HG02981 (cell line): ENCODE measurements around the gene KCNQ1.

Source experiments
- ATAC-seq: cut with Tn5 transposase; IDR thresholded peaks from one replicate; pipeline ENCODE4 v1.9.1; 2021; ENCODE audit warnings: mild to moderate bottlenecking, moderate library complexity; ENCODE audit not compliant: unreplicated experiment

KCNQ1 gene, protein sequence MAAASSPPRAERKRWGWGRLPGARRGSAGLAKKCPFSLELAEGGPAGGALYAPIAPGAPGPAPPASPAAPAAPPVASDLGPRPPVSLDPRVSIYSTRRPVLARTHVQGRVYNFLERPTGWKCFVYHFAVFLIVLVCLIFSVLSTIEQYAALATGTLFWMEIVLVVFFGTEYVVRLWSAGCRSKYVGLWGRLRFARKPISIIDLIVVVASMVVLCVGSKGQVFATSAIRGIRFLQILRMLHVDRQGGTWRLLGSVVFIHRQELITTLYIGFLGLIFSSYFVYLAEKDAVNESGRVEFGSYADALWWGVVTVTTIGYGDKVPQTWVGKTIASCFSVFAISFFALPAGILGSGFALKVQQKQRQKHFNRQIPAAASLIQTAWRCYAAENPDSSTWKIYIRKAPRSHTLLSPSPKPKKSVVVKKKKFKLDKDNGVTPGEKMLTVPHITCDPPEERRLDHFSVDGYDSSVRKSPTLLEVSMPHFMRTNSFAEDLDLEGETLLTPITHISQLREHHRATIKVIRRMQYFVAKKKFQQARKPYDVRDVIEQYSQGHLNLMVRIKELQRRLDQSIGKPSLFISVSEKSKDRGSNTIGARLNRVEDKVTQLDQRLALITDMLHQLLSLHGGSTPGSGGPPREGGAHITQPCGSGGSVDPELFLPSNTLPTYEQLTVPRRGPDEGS

DNA sequence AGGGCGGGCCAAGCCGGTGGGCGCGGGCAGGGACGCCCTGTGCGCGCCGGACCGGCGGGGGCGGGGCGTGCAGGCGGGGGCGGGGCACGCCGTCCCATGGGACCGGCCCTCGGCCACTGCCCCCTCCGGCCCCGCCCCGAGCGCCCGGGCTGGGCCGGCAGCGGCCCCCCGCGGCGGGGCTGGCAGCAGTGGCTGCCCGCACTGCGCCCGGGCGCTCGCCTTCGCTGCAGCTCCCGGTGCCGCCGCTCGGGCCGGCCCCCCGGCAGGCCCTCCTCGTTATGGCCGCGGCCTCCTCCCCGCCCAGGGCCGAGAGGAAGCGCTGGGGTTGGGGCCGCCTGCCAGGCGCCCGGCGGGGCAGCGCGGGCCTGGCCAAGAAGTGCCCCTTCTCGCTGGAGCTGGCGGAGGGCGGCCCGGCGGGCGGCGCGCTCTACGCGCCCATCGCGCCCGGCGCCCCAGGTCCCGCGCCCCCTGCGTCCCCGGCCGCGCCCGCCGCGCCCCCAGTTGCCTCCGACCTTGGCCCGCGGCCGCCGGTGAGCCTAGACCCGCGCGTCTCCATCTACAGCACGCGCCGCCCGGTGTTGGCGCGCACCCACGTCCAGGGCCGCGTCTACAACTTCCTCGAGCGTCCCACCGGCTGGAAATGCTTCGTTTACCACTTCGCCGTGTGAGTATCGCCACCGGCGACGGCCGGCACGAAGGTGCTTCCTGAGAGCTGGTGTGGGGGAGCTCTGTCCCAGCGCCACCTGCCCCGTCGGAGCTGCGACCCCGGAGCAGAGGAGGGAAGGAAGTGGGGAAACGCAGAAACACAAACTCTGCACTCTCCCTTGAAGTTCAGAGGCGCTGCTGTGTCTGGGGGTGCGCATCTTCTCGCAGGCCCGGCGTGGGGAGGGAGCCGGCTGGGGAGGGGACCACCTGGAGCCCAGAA is at the start of gene KCNQ1:
TSS of gene KCNQ1 (plus strand) at position 188 of the 925 bp plus-strand sequence. CDS start at position 279, 91 bp downstream.
- ATAC-seq = no peak

DNA sequence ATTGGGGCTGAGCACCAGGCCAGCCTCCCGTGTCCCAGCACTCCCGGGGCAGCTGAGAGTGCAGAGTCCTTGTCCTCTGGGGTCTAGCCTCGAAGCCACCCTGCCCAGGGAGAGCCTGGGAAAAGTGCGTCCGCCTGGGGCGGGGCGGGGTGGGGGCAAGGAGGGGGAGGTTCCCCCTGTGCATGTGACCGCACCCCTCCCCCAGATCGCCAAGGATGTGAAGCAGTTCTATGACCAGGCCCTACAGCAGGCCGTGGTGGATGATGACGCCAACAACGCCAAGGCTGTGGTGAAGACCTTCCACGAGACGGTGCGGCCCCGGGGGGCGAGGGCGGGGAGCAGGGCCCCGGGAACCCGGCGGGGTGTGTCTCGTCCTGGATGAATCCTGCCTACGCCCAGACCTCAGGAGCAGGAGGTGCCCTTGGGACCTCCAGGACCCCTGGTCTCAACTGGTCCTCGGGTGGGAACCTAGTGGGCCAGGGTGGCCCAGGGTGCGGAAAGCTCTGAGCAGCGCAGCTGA is 49.5 kb upstream of the KCNQ1 start:
- ATAC-seq = no peak

DNA sequence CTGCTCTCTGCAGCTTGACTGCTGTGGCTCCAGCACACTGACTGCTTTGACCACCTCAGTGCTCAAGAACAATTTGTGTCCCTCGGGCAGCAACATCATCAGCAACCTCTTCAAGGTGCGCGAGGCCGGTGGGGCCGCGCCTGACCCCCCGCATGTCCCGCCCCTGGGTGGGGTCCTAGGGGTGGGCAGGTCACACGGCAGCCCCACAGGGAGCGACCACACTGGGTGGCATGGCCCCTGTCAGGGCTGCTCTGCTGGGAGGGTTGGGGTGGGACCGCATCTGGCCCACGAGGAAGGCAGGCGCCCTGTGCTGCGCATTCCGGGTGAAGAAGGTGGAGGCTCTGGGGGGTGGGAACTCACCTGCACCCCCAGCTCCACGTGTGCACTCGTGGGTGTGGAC is 49.0 kb upstream of the KCNQ1 start:
- ATAC-seq = no peak

DNA sequence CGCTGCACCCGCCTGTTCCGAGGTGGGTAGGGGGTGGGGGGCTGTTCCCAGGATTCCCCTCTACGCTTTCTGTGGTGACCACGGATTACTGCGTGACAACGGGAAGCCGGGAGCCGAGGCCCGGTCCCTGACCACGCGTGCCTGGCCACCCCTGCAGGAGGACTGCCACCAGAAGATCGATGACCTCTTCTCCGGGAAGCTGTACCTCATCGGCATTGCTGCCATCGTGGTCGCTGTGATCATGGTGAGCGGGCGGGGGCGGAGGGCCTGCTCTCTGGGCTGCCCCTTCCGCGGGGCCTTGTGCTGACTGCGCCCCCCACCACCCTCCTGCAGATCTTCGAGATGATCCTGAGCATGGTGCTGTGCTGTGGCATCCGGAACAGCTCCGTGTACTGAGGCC is 48.3 kb upstream of the KCNQ1 start:
- ATAC-seq = no peak

DNA sequence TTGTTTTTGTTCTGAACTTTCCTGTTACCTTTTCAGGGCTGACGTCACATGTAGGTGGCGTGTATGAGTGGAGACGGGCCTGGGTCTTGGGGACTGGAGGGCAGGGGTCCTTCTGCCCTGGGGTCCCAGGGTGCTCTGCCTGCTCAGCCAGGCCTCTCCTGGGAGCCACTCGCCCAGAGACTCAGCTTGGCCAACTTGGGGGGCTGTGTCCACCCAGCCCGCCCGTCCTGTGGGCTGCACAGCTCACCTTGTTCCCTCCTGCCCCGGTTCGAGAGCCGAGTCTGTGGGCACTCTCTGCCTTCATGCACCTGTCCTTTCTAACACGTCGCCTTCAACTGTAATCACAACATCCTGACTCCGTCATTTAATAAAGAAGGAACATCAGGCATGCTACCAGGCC is 47.8 kb upstream of the KCNQ1 start:
- no peak for ATAC-seq

DNA sequence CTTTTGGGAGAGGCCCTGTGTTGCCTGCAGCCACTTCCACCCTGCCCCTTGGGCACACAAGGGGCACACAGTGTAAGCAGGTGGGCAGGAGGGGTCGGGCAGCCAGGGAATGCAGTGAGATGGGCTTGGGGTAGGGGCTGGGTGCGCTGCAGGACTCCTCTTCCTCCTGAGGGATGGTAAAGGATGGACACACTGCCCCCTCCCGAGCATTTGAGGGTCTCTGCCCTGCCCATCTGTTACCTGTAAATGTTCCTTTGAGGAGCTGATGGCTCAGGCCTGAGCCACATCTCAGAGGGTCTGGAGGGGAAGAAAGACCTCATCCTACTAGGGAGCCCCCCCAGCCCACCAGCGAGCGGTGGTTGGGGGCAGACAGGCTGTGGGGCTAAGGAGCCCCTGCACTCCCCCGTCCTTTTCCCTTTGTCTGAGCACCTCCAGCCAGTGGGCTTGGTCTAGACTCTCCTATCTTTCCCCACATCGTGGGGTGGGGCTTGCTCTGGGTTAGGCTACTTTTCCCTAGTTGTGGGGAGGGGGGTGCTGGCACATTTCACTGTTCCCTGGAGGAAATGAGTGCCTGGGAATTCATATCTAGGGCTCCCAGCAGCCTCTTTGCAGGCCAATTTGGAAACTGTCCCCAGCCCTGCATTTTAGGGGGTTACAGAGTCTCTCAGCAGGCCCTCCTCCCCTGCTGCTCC is 46.0 kb upstream of the KCNQ1 start:
- no peak for ATAC-seq

DNA sequence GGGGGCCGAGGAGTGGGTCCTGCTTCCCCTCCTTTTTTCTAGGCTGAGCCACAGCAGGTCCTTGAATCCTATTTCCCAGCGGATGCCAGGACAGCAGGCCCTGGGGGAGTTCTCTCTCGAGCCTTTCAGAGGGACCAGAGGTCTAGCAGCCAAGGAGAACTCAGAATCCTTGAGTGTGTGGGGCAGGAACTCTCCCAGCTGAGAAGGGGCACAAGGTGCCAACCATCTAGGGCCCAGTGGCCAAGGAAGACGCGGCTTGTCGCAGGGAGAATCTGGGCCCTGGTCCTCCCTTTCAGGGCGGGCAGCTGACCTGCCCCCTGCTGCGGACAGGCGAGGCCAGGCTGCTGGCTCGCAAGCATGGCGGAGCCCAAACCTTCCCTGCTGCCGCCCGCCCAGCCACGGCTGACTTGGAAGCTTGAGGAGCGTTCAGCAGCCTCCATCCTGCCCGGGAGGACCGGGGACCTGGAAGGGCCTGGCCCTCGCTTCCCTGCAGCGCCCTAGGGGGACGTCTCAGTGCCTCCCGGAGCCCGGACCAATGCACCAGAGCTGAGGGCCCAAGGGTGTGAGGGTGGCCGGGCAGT is 45.2 kb upstream of the KCNQ1 start:
- ATAC-seq = no peak

DNA sequence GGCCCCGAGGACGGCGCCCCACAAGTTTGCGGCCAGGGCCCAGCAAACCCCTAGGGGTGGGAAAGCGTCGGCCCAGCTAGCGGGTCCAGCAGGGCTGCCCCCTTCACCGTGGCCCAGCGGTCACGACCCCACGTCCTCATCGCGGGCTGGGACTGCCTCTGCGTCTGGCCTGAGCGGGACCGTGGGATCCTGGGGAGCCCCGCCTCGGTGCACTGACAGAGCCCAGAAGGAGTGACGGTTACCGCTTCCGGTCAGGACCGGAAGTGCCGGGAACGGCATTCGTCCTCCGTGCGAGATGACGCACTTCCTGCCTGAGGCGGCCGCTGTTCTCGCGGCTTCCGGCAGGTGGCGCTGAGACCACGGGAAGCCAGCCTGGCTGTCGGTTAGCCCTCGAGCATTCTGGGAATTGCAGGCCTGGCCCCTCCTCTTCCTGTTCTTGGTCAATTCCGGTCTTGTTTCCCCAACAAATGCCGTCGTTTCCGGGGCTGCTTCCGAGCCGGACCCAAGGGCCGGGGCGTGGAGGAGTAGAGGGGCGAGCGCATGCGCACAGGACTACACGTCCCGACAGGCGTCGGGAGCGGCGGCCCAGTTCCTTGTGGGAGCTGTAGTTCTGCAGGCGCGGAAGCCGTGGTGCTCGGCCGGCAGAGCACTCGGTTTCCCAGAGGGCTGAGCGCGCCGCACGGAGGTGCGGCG is 44.6 kb upstream of the KCNQ1 start, which contains the start of gene TSSC4:
TSS of gene TSSC4 (plus strand) at position 682 of the 693 bp plus-strand sequence. CDS start 1,884 bp downstream, outside the sequence.
- peak; percentile 75 for ATAC-seq

DNA sequence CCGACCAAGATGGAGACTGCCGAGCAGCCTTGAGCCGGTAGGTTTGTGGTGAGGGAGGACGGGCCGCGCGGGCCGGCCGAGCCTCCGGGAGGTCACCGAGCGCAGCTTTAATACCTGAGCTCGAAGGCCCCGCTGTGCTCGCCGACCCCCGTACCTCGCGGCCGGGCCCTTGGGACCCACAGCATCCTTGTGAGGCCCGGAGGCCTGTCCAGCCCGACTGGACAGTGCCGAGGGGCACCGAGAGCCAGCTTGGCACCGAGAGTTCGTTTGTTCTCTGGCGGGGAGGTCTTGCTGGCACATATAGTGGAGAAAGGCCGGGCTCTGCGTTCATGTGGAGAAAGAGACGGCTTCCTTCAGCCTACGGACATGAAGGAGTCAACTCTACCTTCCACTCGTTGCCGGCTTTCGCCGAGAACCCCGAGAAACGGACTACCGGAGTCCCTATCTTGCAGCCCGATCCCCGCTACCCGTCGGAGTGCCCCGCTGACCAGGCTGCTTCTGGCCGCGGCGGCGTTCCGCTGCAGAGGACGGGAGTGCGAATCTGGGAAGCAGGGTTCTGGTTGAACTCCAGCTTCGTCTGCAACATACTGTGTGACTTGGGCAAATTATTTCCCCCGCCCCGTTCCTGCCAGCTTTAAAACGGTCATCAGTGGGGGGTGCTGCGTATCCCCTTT is 43.9 kb upstream of the KCNQ1 start:
- ATAC-seq = no peak

DNA sequence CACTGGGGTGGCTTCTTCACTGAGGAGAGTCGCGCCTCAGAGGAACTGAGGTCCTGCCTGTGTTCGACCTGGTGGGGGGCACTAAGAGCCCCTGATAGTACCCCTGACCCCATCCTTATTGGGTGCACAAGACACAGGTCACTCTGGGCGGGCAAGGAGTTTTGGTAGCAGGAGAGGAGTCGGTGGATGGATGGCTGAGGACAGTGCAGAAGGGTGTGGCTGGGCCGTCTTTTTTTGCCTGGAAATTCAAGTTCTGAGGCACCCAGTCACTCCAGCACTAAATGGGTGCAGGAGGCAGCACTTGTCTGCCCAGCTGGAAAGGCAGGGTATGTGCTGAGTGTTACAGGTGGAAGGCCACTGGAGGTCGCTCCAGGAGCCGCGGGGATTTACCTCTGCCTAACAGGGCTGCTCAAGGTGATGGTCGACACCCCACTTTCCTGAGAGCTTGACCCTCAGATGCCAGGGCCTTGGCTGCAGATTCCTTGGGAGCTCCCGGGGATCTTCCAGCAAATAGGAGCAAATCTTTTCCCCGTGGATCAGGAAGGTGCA is 43.3 kb upstream of the KCNQ1 start:
- ATAC-seq = no peak

DNA sequence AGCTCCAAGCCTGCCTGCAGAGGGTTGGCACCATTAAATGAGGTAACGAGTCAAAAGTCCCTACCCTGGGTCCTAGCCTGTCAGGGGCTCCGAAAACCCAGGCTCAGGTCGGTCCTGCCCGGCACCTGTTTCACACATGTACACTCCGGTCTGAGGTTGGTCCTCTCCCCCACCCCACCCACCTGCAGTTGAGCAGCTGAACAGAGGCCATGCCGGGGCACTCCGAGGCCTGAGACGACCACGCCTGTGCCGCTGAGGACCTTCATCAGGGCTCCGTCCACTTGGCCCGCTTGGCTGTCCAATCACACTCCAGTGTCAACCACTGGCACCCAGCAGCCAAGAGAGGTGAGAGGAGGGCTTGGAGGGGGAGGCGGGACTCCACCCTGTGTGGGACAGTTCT is 42.7 kb upstream of the KCNQ1 start:
- ATAC-seq = no peak

DNA sequence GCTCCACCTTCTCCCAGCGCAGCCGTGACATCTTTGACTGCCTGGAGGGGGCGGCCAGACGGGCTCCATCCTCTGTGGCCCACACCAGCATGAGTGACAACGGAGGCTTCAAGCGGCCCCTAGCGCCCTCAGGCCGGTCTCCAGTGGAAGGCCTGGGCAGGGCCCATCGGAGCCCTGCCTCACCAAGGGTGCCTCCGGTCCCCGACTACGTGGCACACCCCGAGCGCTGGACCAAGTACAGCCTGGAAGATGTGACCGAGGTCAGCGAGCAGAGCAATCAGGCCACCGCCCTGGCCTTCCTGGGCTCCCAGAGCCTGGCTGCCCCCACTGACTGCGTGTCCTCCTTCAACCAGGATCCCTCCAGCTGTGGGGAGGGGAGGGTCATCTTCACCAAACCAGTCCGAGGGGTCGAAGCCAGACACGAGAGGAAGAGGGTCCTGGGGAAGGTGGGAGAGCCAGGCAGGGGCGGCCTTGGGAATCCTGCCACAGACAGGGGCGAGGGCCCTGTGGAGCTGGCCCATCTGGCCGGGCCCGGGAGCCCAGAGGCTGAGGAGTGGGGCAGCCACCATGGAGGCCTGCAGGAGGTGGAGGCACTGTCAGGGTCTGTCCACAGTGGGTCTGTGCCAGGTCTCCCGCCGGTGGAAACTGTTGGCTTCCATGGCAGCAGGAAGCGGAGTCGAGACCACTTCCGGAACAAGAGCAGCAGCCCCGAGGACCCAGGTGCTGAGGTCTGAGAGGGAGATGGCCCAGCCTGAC is 41.7 kb upstream of the KCNQ1 start:
- no peak for ATAC-seq

DNA sequence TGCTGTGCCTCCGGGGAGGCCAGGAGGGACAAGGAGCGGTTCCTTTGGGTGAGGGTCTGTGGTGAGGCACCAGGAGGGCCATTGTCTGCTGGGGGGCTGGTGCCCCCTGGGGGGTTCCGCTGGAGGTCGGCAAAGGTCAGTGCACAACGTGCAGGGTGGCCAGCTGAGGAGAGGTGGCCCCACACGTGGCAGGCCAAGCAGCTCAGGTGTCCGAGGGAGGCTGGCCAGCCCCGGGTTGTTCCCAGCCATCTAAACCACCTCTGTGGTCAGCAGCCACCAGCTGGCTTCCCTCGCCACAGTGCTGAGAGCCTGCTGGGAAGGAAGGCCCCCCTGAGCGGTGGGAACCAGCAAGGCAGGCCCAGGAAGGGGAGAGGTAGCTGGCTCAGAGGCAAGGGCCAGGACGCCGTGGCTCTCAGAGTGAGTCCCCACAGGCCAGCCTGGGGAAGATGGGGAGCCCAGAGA is 40.0 kb upstream of the KCNQ1 start:
- ATAC-seq = no peak

DNA sequence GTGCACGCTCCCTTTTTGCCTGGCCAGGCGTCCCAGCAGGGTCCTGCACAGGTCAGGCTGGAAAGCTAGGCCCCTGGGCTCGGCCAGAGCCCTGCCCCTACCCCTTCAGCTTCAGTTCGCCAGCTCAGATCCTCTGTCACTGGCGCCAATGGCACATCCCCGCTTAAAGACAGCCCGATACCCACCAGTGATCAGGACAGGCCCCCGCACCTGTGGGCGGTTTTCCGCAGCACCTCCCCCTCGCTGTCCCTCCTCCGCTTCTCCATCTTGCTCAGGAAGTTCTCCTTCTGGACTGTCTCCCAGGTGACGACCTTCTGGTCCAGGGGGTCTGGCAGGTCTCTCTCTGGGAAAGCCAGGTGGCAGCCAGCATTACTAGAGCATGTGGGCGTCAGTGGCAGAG is 38.4 kb upstream of the KCNQ1 start:
- no peak for ATAC-seq

DNA sequence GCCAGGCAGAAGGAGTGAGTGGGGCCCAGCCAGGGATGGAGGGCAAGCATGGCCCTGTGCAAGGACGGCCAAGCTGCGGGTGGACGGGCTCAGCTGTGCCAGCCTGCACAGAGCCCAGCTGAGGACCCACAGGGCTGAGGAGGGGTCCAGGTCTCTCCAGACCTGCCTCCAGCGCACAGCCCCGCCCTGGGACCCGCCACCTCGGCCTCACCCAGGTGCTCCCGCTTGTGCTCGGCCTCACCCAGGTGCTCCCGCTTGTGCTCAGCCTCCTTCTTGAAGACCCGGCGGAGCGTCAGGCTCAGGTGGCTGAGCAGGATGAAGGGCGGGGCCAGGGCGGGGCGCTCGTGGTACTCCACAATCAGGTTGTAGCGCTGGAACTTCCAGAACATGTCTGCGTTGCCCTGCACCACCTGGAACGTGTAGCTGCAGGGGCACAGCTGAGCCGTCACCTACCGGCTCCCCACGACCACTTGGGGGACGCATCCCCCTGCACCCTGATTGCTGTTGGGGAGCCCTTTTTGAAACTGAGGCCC is 37.9 kb upstream of the KCNQ1 start:
- no peak for ATAC-seq

DNA sequence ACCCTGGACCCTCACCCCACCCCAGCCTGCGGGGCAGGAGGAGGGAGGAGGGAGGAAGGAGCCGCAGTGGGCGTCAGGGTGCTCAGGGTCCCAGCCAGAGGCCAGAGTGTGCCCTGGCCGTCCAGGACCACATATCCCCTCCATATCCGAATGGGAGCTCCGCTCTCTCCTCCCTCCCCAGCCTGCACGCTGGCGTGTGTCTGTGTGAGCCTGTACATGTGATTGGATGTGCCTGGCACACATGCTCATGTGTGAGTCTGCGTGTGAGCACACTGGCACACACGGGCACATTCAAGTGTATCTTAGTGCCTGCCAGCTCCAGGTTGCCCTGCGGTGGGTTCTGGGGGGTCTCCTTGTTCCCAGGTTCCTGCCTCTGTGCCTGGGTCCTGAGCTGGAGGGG is 36.1 kb upstream of the KCNQ1 start:
- no peak for ATAC-seq

DNA sequence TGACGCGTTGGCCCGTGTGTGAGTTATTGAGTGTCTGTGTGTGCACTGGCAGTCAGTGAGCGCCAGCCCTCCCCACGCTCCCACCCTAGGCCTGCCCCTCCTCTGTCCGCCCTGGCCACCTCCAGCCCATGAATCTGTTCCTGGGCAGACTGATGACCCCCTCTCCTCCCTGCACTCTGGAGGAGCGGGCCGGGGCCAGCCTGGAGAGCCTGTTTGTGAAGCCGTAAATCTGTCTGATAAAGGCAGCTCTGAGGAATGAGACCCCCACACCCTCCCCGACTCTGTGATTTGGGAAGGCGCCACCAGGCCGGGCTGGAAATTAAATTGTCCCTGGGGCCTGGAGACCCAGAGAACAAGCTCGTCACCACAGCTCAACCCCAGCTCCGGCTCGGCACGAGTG is 35.7 kb upstream of the KCNQ1 start:
- no peak for ATAC-seq
